NCI-H460 (cell line): ENCODE measurements around the gene ANXA1. TPM values are rescaled to one million over a fixed set of nuclear protein-coding genes. Genes with fewer than 3 reads are reported as not detected.

Experiments
- DNase-seq: peaks from one replicate; pipeline ENCODE4 v3.0.0-alpha.2; 2016; ENCODE audit warnings: low read depth; ENCODE audit errors: extremely low read depth
- polyA plus RNA-seq: library from polyadenylated mRNA; depleted of rRNA; stranded (reverse); fragments of >200 nt; gene quantifications from 2 replicates; pipeline ENCODE4 v1.2.3, GENCODE V29; 2014; cell fraction: nucleus; rRNA removed
- total RNA-seq: library from RNA; depleted of rRNA; stranded (reverse); fragments of >200 nt; shearing (Covaris generic); gene quantifications from 2 replicates; pipeline ENCODE4 v1.2.3, GENCODE V29; 2014; rRNA removed

Gene ANXA1
- 617 and 627 TPM in 2 replicates for total RNA-seq
- 490 and 549 TPM in 2 replicates for polyA plus RNA-seq

- peak; percentile 88 for DNase-seq
Measured at GRCh38 chr9:73151653-73152542, at the start of gene ANXA1. Gene ANXA1, plus strand, starts transcription at chr9:73151865. Its CDS starts 6,671 bp downstream, at chr9:73158536.

- no peak for DNase-seq
Measured at GRCh38 chr9:73104342-73104741, 47.3 kb upstream of the ANXA1 start.

- DNase-seq = no peak
Measured at GRCh38 chr9:73104921-73105320, 46.7 kb upstream of the ANXA1 start.

- peak; percentile 71 for DNase-seq
Measured at GRCh38 chr9:73107489-73108069, 44.1 kb upstream of the ANXA1 start.

GRCh38 chr9:73114058-73114457 lies 37.6 kb upstream of the ANXA1 start:
- no peak for DNase-seq

- DNase-seq = no peak
Measured at GRCh38 chr9:73114958-73115357, 36.7 kb upstream of the ANXA1 start.

GRCh38 chr9:73116031-73116430 lies 35.6 kb upstream of the ANXA1 start:
- no peak for DNase-seq

- DNase-seq = no peak
Measured at GRCh38 chr9:73116880-73117279, 34.8 kb upstream of the ANXA1 start.

- DNase-seq = no peak
Measured at GRCh38 chr9:73118286-73118685, 33.4 kb upstream of the ANXA1 start.

- DNase-seq = peak; percentile 82
Measured at GRCh38 chr9:73118898-73119554, 32.6 kb upstream of the ANXA1 start.

- DNase-seq = no peak
Measured at GRCh38 chr9:73121375-73121935, 30.2 kb upstream of the ANXA1 start.

- no peak for DNase-seq
Measured at GRCh38 chr9:73125651-73126050, 26.0 kb upstream of the ANXA1 start.

- no peak for DNase-seq
Measured at GRCh38 chr9:73129941-73130685, 21.6 kb upstream of the ANXA1 start.

- no peak for DNase-seq
Measured at GRCh38 chr9:73131461-73131860, 20.2 kb upstream of the ANXA1 start.

- peak; percentile 78 for DNase-seq
Measured at GRCh38 chr9:73132034-73132776, 19.5 kb upstream of the ANXA1 start.

- no peak for DNase-seq
Measured at GRCh38 chr9:73133022-73133651, 18.5 kb upstream of the ANXA1 start.

GRCh38 chr9:73133921-73134407 lies 17.7 kb upstream of the ANXA1 start:
- peak; percentile 89 for DNase-seq

- no peak for DNase-seq
Measured at GRCh38 chr9:73135394-73135793, 16.3 kb upstream of the ANXA1 start.

- peak; percentile 59 for DNase-seq
Measured at GRCh38 chr9:73137286-73137899, 14.3 kb upstream of the ANXA1 start.
